Activated naive CD8-positive, alpha-beta T cell treated with anti-CD3 and anti-CD28 coated beads for 36 hours (primary cell): ENCODE results near the gene PGLYRP1. TPM values are rescaled to one million over a fixed set of nuclear protein-coding genes. Genes with fewer than 3 reads are reported as not detected.

Experiments
- DNase-seq: peaks from one replicate; pipeline ENCODE4 v3.0.0; 2021
- H3K27ac Mint-ChIP-seq: one replicate; pipeline ENCODE4 v1.8.0; 2022; ENCODE audit warnings: mild to moderate bottlenecking, moderate library complexity, mixed read lengths
- H3K27me3 Mint-ChIP-seq: one replicate; pipeline ENCODE4 v1.8.0; 2022; ENCODE audit warnings: mild to moderate bottlenecking, mixed read lengths
- H3K36me3 Mint-ChIP-seq: one replicate; pipeline ENCODE4 v1.8.0; 2021; ENCODE audit warnings: mild to moderate bottlenecking, mixed read lengths
- H3K4me1 Mint-ChIP-seq: one replicate; pipeline ENCODE4 v1.8.0; 2021; ENCODE audit warnings: mixed read lengths
- H3K4me3 Mint-ChIP-seq: one replicate; pipeline ENCODE4 v1.8.0; 2022; ENCODE audit warnings: mild to moderate bottlenecking, moderate library complexity, mixed read lengths
- H3K9me3 Mint-ChIP-seq: one replicate; pipeline ENCODE4 v1.8.0; 2022; ENCODE audit warnings: mixed read lengths
- total RNA-seq, 2 experiments: library from RNA; stranded (reverse); gene quantifications; one replicate each; pipeline ENCODE4 v1.2.3, GENCODE V29; 2021

PGLYRP1 gene
- total RNA-seq, 2 experiments from 2014 or later, result not detected

DNA sequence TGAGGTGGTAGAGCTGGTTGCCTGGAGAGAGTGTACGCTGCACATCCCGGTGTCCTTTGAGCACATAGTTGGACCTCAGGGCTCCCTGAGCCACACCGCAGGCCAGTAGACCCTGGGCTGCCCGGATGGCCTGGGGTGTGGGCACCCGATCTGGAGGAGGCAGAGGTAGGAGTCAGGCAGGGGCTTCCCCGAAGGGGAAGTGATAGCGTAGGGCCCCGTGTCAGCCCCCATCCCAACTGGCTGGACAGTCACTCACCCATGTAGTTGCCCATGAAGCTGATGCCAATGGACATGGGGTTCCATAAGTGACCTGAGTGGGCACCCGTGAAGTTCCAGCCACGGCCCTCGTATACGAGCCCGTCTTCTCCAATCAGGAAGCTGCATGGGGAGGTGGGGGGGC, 3.6 kb downstream of the PGLYRP1 start:
- no peak overlapping the region for H3K4me3 Mint-ChIP-seq
- peaks cover 7% of the 10 kb centered on the region for H3K36me3 Mint-ChIP-seq
- H3K9me3 Mint-ChIP-seq, result no peaks in the 10 kb centered on the region
- no peak overlapping the region for H3K27ac Mint-ChIP-seq
- H3K27me3 Mint-ChIP-seq, result peaks cover 36% of the 10 kb centered on the region
- DNase-seq, result no peak
- H3K4me1 Mint-ChIP-seq, result peaks cover 19% of the 10 kb centered on the region

DNA sequence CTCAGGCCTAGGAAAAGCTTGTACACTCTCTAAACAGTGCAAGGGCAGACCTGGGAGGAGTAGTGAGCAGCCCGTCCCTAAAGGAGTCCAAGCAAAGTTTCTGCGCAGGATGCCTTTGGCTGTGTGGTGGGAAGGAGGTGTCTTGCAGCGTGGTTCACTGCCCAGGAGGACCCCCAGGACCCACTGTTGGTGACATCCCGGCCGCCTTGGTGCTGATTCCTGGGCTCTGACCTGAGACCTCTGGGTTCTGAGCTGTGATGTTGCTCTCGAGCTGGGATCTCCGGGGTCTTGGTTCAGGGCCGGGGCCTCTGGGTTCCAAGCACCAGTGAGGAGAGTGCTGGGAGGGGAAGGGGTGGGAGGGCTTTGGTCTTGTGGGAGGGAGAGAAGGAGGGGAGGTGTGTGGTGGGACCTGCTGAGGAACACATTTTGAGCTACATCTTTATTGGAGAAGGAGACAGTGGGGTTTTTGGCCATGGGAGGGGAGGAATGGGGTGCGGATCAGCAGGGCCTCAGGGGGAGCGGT, 4.1 kb downstream of the PGLYRP1 start:
- H3K9me3 Mint-ChIP-seq, result no peaks in the 10 kb centered on the region
- no peak overlapping the region for H3K4me3 Mint-ChIP-seq
- peaks cover 19% of the 10 kb centered on the region for H3K4me1 Mint-ChIP-seq
- H3K27me3 Mint-ChIP-seq, result peaks cover 36% of the 10 kb centered on the region
- peaks cover 7% of the 10 kb centered on the region for H3K36me3 Mint-ChIP-seq
- no peak overlapping the region for H3K27ac Mint-ChIP-seq
- no peak for DNase-seq

DNA sequence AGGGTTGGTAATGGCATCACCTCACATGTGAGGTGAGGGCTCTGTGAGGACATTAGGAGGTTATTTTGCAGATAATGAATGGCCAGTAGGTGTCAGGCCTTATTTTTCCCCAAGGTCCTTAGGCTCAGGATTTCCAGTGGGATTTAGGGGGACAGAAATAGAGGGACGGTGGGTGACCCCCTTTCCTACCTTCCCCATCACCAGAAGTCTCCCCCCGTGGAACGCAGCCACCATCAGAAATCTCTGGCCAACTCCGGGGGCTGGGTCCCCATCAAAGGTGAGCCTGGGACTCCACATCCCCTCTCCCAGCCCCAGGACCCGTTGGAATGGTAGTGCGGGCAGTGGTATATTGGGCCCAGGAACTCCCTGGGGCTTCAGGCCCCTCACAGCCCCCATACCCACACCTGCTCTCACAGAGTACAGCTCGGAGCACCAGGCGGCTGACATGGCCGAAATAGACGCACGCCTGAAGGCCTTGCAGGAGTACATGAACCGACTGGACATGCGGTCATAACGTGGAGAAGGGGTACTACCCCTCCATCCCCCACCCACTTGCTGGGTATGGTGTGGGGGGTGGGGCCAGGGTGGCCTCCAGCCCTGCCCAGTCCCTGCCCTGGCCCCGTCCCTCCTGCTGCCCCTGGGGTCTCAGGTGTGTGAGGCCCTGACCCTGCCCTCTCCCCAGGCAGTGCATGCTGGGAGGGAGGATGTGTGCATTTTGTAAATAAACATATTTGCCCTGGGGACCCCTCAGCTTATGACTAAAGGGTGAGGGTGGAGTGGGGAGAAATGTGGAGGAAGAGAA, 4.8 kb downstream of the PGLYRP1 start:
- Mint-ChIP-seq H3K27ac (no peak overlapping the region), H3K4me1 (peaks cover 19% of the 10 kb centered on the region), H3K9me3 (no peaks in the 10 kb centered on the region), H3K4me3 (no peak overlapping the region), H3K36me3 (peaks cover 7% of the 10 kb centered on the region), H3K27me3 (peaks cover 30% of the 10 kb centered on the region)
- no peak for DNase-seq

DNA sequence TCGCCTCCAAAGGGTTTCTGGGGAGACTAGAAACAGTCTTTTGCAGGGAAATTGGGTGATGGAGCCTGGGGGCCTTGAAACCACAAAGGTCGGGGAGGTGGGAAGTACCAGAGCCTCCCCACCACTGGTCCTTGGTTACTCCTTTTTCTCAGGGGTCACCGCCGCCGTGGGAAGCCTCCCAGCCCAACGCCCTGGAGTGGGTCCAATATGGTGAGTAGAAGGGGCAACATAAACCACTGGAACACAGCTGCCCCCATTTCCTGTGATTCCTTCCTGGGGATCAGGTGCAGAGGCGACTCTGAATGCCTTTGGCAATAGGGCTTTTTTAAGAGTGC, 5.8 kb downstream of the PGLYRP1 start:
- Mint-ChIP-seq H3K4me3 (peak overlapping the region; percentile 43), H3K9me3 (no peaks in the 10 kb centered on the region), H3K27me3 (peaks cover 25% of the 10 kb centered on the region), H3K36me3 (peaks cover 7% of the 10 kb centered on the region), H3K27ac (no peak overlapping the region), H3K4me1 (peaks cover 16% of the 10 kb centered on the region)
- no peak for DNase-seq

DNA sequence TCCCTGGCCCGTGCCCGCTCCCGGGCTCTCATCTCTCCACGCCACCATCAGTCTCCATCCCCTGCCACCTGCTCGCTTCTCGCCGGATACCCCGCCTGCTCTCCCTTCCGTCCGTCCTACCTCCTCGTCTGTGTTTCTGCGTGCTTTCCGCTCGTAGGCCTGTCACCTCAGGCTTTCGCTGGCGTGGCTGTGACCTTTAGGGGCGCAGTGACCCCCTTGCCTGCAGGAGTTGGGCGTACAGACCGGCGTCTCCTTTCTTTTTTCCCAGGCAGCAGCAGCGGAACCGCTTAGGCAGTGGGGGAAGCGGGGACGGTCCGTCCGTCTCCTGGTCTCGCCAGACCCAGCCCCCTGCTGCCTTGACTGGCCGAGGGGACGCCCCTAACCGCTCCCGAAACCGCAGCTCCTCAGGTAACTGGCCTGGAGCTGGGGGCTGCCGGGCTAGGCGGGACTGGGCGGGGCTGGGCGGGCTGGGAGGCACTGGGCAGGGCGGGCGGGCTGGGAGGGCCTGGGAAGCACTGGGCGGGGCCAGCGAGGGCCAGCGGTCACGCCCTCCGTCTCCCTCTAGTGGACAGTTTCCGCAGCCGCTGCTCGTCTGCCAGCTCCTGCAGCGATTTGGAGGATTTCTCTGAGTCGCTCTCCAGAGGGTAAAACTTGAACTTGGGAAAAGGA, 6.3 kb downstream of the PGLYRP1 start:
- Mint-ChIP-seq H3K27me3 (peaks cover 21% of the 10 kb centered on the region), H3K4me3 (peak overlapping the region; percentile 66), H3K36me3 (peaks cover 7% of the 10 kb centered on the region), H3K4me1 (peaks cover 16% of the 10 kb centered on the region), H3K9me3 (no peaks in the 10 kb centered on the region), H3K27ac (no peak overlapping the region)
- DNase-seq, result peak; percentile 81

DNA sequence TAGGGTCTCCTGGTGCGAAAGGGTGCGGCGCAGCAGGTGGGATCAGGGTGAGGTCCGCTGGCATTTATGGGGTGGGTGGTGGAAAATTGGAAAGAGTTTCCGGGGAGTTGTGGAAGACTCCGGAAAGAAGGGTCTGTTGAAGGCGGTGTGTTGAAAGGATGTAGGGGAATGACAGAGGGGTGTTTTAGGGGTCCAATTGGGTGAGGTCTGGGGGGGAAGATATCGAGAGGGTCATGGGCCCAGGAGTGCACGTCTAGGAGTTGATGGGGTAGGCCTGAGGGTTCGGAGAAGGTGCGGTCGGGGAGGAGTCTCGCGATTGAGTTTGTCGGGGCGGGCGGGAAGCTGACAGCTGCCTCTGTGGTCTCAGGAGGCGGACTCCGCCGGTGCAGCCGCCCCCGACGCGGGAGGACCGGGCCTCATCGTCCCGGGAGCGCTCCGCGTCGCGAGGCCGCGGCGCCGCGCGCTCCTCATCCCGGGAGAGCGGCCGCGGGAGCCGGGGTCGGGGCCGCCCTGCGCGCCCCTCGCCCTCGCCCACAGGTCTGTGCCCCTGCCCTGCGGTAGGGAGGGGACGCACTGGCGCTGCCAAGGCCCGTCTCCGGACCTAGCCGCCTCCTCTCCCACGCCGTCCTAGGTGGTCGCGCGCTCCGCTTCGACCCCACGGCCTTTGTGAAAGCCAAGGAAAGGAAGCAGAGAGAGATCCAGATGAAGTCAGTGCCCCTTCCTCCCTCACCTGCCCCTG, 7.0 kb downstream of the PGLYRP1 start:
- peaks cover 21% of the 10 kb centered on the region for H3K27me3 Mint-ChIP-seq
- H3K36me3 Mint-ChIP-seq, result peaks cover 7% of the 10 kb centered on the region
- peak; percentile 49 for DNase-seq
- no peaks in the 10 kb centered on the region for H3K9me3 Mint-ChIP-seq
- peak overlapping the region; percentile 67 for H3K4me3 Mint-ChIP-seq
- peaks cover 16% of the 10 kb centered on the region for H3K4me1 Mint-ChIP-seq
- no peak overlapping the region for H3K27ac Mint-ChIP-seq

DNA sequence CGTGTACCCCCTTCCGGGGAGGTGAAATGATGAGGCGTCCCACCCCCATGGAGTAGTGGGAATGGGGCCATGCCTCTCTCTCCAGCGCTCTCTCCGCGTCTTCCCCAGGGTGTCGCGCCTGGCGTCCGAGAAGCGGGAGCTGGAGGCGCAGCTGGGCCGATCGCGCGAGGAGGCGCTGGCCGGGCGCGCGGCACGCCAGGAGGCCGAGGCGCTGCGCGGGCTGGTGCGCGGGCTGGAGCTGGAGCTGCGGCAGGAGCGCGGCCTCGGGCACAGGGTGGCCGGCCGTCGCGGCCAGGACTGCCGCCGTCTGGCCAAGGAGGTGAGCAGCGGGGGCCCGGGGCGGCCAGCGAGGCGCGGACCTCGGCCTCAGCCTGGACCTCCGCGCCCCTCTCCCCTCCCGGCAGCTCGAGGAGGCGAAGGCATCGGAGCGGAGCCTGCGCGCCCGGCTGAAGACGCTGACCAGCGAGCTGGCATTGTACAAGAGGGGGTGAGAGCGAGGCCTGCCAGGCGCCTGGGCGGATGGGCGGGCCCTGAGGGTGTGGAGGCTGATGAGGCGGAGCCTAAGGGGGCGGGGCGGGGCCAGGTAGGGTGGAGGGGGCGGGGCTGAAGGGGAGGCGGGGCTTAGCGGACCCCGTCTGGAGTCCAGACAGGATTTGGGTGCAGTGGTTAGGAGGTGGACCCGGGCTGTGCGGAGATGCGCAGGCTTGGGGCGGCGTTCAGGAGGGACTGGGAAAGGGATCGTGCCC, 7.7 kb downstream of the PGLYRP1 start:
- Mint-ChIP-seq H3K9me3 (no peaks in the 10 kb centered on the region), H3K27ac (no peak overlapping the region), H3K27me3 (peaks cover 21% of the 10 kb centered on the region), H3K36me3 (peaks cover 9% of the 10 kb centered on the region), H3K4me3 (peak overlapping the region; percentile 67), H3K4me1 (peaks cover 16% of the 10 kb centered on the region)
- DNase-seq, result peak; percentile 63

DNA sequence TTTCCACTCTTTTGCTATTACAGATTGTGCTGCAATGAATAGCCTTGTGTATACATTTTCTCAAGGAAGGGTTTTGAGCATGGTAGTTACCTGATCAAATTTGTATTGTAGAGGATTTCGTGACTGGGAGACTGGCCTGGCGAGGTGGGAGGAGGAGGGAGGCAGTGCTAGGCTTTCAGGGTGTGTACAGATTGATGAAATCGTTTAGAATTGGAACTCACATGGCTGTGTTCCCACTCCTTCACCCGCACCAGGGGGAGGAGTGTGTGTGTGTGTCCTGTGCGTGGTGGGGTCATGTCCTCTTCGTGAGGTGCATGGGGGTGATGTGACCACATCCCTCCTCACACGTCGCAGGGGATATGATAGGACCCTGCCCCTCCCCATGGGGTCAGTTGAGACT, 8.3 kb downstream of the PGLYRP1 start:
- DNase-seq, result no peak
- H3K36me3 Mint-ChIP-seq, result peaks cover 9% of the 10 kb centered on the region
- H3K27ac Mint-ChIP-seq, result no peak overlapping the region
- H3K27me3 Mint-ChIP-seq, result peaks cover 21% of the 10 kb centered on the region
- H3K9me3 Mint-ChIP-seq, result no peaks in the 10 kb centered on the region
- H3K4me3 Mint-ChIP-seq, result peak overlapping the region; percentile 32
- H3K4me1 Mint-ChIP-seq, result peaks cover 16% of the 10 kb centered on the region

DNA sequence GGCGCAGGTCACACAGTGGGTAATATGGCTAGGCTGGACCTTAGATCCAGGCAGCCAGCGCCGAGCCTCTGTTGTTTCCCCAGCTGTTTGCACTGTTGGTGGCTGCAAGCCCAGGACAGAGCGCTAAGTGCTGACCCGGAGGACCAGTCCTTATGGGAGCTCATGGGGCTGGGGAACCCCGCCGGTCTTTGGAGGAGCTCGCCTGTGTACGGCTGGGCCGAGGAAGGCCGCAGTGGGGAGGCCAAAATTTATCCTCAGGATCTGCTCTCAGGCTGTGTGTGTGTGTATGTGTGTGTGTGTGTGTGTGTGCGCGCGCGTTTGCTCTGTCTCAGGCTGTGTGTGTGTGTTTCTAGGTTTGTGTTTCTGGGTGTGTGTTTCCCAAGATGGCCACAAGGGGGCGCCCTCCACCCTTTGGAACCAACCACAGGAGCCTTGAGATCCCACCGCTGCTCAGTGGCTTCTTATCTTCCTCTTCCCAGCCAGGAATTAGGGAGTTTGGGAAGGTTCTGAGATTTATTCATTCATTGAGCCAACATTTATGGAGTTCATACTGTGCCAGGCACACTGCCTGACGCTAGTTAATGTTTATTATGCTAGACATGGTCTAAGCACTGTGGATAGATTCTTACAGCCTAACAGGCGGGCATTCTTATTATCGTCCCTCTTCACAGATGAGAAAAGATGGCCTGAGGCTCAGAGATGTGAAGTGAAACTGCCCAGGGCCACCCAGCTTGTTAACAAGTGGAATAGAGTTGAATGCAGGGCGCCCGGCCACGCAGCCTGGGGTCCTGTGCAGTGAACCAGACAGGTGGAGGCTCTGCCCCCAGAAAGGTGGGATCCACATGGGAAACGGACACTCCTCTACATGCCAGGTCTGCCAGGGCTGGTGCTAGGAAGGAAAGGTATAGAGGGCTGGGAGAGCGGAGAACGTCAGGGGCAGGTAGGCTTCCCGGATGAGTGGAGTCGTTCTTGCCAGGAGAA, 13.0 kb downstream of the PGLYRP1 start:
- H3K36me3 Mint-ChIP-seq, result peaks cover 16% of the 10 kb centered on the region
- no peaks in the 10 kb centered on the region for H3K9me3 Mint-ChIP-seq
- H3K4me1 Mint-ChIP-seq, result peaks cover 4% of the 10 kb centered on the region
- H3K4me3 Mint-ChIP-seq, result no peak overlapping the region
- peaks cover 10% of the 10 kb centered on the region for H3K27me3 Mint-ChIP-seq
- H3K27ac Mint-ChIP-seq, result no peak overlapping the region
- DNase-seq, result peak; percentile 56

DNA sequence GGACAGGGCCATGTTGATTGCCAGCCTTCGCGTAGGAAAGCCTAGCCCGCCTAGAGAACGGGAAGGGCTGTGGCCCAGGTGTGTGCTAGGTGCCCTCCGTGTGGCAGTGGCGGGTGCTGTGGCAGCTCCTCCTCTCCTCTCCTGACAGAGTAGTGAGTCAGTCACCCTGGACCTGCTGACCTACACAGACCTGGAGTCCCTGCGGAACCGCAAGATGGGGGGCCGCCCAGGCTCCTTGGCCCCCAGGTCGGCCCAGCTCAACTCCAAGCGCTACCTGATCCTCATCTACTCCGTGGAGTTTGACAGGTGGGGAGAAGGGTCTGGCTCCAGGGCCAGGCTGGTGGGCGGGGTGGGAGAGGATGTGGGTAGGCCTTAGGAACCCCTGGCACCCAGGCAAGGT, 16.4 kb downstream of the PGLYRP1 start:
- DNase-seq, result no peak
- Mint-ChIP-seq H3K9me3 (no peaks in the 10 kb centered on the region), H3K36me3 (peaks cover 13% of the 10 kb centered on the region), H3K27me3 (no peaks in the 10 kb centered on the region), H3K4me1 (no peaks in the 10 kb centered on the region), H3K4me3 (no peak overlapping the region), H3K27ac (no peak overlapping the region)

DNA sequence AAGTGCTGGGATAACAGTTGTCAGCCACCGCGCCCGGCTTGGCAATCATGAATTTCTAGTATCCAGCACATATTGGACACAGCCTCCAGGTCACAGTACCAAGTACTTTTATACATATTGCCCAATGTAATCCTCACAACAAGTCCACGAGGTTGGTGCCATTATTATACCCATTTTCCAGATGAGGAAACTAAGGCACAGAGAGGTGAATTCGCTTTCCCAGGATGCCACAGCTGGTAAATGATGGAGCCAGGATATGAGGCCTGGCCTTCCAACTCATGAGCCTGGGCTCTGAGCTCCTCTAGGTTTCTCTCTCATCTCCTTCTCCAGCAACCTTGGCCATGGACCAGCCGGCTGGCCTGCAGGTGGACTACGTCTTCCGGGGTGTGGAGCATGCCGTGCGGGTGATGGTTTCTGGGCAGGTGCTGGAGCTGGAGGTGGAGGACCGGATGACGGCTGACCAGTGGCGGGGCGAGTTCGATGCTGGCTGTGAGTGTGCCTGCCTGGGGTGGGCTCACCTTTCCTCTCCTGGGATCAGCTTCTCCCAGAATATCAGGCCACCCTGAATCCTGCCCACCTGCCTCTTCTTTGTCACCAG, 20.1 kb downstream of the PGLYRP1 start:
- Mint-ChIP-seq H3K36me3 (peaks cover 10% of the 10 kb centered on the region), H3K9me3 (no peaks in the 10 kb centered on the region), H3K4me1 (peaks cover 22% of the 10 kb centered on the region), H3K4me3 (no peak overlapping the region), H3K27ac (no peak overlapping the region), H3K27me3 (peaks cover 3% of the 10 kb centered on the region)
- no peak for DNase-seq

DNA sequence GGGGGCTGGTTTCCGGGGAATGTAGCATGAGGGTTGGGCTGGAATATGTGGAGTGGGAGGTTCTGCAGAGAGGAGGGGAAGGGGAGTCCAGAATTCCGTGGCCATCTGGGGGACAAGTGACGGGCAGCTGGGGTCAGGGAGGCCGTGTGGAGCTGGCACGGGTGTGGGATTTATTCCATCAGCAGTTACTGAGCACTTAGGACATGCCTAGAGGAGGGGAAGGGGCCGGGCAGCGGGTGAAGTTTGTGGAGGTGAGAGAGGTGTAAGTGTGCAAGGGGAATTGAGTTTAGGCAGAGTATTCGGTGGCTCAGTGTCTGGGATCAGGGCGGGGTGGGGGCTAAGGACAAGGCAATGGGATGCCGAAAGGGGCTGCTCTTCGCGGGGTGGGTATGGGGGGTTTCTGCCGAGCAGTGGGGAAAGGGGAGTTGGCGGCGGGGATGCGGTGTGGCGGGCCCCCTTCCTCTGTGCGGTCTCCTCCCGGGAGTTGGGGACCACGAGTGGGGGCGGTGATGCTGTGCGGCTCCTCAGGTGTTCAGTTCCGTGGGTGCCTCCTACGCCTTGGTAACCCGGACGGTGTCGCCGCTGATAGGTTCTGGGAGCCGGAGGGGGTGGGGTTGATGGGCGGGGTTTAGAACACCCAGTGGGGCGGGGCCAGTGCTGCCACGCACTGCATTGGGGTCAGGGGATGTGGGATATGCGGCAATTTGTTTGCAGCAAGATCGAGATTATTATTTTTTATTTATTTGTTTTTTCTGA, 22.2 kb downstream of the PGLYRP1 start:
- Mint-ChIP-seq H3K27me3 (peaks cover 3% of the 10 kb centered on the region), H3K9me3 (no peaks in the 10 kb centered on the region), H3K27ac (no peak overlapping the region), H3K4me1 (peaks cover 35% of the 10 kb centered on the region), H3K36me3 (peaks cover 15% of the 10 kb centered on the region), H3K4me3 (peak overlapping the region; percentile 71)
- peak; percentile 54 for DNase-seq

DNA sequence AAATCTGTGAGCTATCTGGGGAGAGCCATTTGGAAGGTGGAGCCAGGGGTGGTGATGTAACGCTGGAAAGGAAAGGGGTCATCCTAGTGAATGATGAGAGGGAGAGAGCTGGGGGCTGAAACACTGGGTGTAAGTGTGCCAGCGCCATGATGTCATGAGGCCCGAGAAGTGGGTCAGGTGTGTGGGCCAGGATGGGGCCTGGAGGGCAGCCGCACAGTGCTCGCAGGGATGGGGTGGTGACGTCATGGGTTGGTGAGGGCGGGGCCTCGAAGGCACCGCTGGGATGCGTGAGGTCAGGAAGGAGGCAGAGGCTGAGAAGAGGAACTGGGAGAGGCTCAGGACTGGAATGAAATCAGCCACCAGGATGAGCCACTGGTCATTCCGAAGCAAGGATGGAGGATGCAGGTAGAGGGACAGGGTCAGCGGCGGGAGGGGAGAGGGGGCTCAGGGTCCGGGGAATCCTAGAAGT, 23.2 kb downstream of the PGLYRP1 start:
- no peak for DNase-seq
- Mint-ChIP-seq H3K9me3 (no peaks in the 10 kb centered on the region), H3K4me3 (peak overlapping the region; percentile 27), H3K36me3 (peaks cover 11% of the 10 kb centered on the region), H3K27me3 (peaks cover 3% of the 10 kb centered on the region), H3K4me1 (peaks cover 35% of the 10 kb centered on the region), H3K27ac (no peak overlapping the region)
